HepG2 (cell line): Measurements from ENCODE around the gene DNAH9. TPM values are rescaled to one million over a fixed set of nuclear protein-coding genes. Genes with fewer than 3 reads are reported as not detected.

Experiments used
- AHR ChIP-seq: IDR thresholded peaks from 2 replicates; pipeline ENCODE4 v1.6.1; 2018; ENCODE audit warnings: missing genetic modification reagents, missing compliant biosample characterization
- ARID2 ChIP-seq: sonication (generic); formaldehyde crosslinking; IDR thresholded peaks from 2 replicates; pipeline ENCODE4 v1.8.1; 2022; ENCODE audit warnings: mild to moderate bottlenecking, missing genetic modification reagents, borderline replicate concordance
- ATM ChIP-seq: fragments of 450-650 bp; IDR thresholded peaks from 2 replicates; pipeline ENCODE4 v1.7.1; 2017; ENCODE audit warnings: mild to moderate bottlenecking, borderline replicate concordance
- HNRNPLL ChIP-seq: fragments of 200-400 bp; formaldehyde crosslinking; IDR thresholded peaks from 2 replicates; pipeline ENCODE4 v1.6.1; 2017; ENCODE audit warnings: mild to moderate bottlenecking, low read depth, low read length; ENCODE audit not compliant: poor library complexity, severe bottlenecking
- MEIS1 ChIP-seq: sonication (generic); formaldehyde crosslinking; IDR thresholded peaks from 2 replicates; pipeline ENCODE4 v1.9.0; 2021; ENCODE audit warnings: mild to moderate bottlenecking, missing genetic modification reagents, moderate library complexity, borderline replicate concordance
- SIX4 ChIP-seq: sonication (generic); formaldehyde crosslinking; IDR thresholded peaks from 2 replicates; pipeline ENCODE4 v1.4.0; 2020; ENCODE audit warnings: missing genetic modification reagents
- UBTF ChIP-seq: sonication (generic); formaldehyde crosslinking; IDR thresholded peaks from 2 replicates; pipeline ENCODE4 v1.4.0; 2020; ENCODE audit warnings: mild to moderate bottlenecking, missing genetic modification reagents
- ZBTB42 ChIP-seq: sonication (generic); formaldehyde crosslinking; IDR thresholded peaks from 2 replicates; pipeline ENCODE4 v1.5.0; 2020; ENCODE audit warnings: mild to moderate bottlenecking, missing genetic modification reagents
- ZFY ChIP-seq: sonication (generic); formaldehyde crosslinking; IDR thresholded peaks from 2 replicates; pipeline ENCODE4 v1.4.0; 2020; ENCODE audit warnings: missing genetic modification reagents
- ZNF281 ChIP-seq: sonication (generic); formaldehyde crosslinking; IDR thresholded peaks from 2 replicates; pipeline ENCODE4 v1.4.0; 2020; ENCODE audit warnings: missing genetic modification reagents, borderline replicate concordance
- ZNF333 ChIP-seq: sonication (generic); formaldehyde crosslinking; IDR thresholded peaks from 2 replicates; pipeline ENCODE4 v1.4.0; 2020; ENCODE audit warnings: mild to moderate bottlenecking, missing genetic modification reagents, borderline replicate concordance
- ZNF512 ChIP-seq: sonication (generic); formaldehyde crosslinking; IDR thresholded peaks from 2 replicates; pipeline ENCODE4 v1.4.0; 2020; ENCODE audit warnings: mild to moderate bottlenecking, missing genetic modification reagents
- ZNF678 ChIP-seq: sonication (generic); formaldehyde crosslinking; IDR thresholded peaks from 2 replicates; pipeline ENCODE4 v1.4.0; 2020; ENCODE audit warnings: mild to moderate bottlenecking, missing genetic modification reagents
- polyA plus RNA-seq, 8 experiments: library from polyadenylated mRNA; depleted of rRNA in 3 of 8; stranded (reverse) in 7 of 8; unstranded in 1 of 8; fragments of >200 nt; fragmentation: Illumina TruSeq in 4 of 8; extraction: Trizol in 4 of 8; gene quantifications; 2 replicates each; pipeline versions ENCODE4 v1.2.1 to v1.2.3, GENCODE V29; 2011 to 2016; ENCODE audit warnings: low read depth in 4 of 8, missing spikeins in 1 of 8, mixed read lengths in 1 of 8; ENCODE audit not compliant: insufficient read depth in 1 of 8
- total RNA-seq, 5 experiments: library from RNA; depleted of rRNA; stranded (reverse); fragments of >200 nt; fragmentation: Illumina TruSeq; extraction: Trizol; gene quantifications; 2 replicates each; pipeline ENCODE4 v1.2.3, GENCODE V29; 2016; ENCODE audit warnings: low read depth in 1 of 5
- TF ChIP-seq, protein P1 (sequence below): sonication (generic); formaldehyde crosslinking; IDR thresholded peaks from 2 replicates; pipeline ENCODE4 v1.5.0; 2020; ENCODE audit warnings: missing genetic modification reagents, mild to moderate bottlenecking, borderline replicate concordance
- TF ChIP-seq, protein P2 (sequence below): sonication (generic); formaldehyde crosslinking; IDR thresholded peaks from 2 replicates; pipeline ENCODE4 v1.4.0; 2020; ENCODE audit warnings: missing genetic modification reagents, borderline replicate concordance

The DNAH9 gene
- total and polyA plus RNA-seq, 2 of the 13 experiments (the other 11 are each of a cell fraction or from before 2014, with no cell fraction given) = not detected

DNA sequence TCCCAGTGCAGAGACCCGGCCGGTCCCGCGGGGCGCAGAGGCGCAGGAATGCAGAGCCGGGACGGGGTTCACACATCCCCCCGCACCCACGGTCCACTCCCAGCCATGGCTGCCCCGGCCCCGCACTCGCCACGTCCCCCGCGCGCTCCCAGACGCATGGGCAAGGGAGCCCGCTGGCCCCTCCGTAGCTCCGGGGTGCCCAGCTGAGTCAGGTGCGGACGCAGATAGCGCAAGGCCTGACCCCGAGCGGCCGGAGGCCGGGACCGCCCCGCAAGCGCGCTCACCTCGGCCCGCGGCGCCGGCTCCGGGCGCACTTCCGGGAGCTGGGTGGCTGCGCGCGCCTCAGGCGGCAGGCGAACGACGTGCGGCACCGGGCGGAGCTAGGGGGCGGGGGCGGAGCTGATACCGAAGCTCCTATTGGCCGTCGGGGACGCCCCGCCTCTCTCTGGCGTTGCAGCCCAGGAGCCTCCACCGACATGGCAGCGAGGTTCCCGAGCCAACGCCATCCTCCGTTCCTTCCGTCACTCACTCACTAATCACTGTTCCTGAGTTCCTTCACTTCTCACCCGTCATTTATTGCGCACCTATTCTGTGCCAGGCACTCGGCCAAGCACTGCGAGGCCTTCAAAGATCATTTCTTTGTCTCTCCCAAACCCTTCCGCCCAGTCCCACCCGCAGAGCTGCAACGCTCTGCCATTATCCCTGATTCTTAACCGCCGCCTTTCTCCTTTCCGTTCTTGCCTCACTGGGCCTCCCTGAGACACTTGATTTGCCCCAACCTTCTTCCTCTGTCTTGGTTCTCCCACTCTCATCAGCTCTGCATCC is 399.1 kb downstream of the DNAH9 start, which contains the start of gene ZNF18 (continued):
- TF ChIP-seq ZFY = peak; percentile 96
- TF ChIP-seq ARID2 (CRISPR knock-in tag) = peak; percentile 91; the same call in 1 of the 2 replicates
- peak; percentile 97 for TF ChIP-seq UBTF
- TF ChIP-seq AHR (CRISPR knock-in tag) = no peak
- no peak for TF ChIP-seq ATM
- TF ChIP-seq HNRNPLL = peak; percentile 100
- TF ChIP-seq, protein P1, sequence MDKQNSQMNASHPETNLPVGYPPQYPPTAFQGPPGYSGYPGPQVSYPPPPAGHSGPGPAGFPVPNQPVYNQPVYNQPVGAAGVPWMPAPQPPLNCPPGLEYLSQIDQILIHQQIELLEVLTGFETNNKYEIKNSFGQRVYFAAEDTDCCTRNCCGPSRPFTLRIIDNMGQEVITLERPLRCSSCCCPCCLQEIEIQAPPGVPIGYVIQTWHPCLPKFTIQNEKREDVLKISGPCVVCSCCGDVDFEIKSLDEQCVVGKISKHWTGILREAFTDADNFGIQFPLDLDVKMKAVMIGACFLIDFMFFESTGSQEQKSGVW (CRISPR knock-in tag) = no peak
- TF ChIP-seq ZNF512 (CRISPR knock-in tag) = peak; percentile 76; the same call in 1 of the 2 replicates
- no peak for TF ChIP-seq ZNF333 (CRISPR knock-in tag)
- no peak for TF ChIP-seq ZNF678
- no peak for TF ChIP-seq MEIS1
- no peak for TF ChIP-seq SIX4 (CRISPR knock-in tag)
- TF ChIP-seq ZBTB42 (CRISPR knock-in tag) = no peak
- TF ChIP-seq, protein P2, sequence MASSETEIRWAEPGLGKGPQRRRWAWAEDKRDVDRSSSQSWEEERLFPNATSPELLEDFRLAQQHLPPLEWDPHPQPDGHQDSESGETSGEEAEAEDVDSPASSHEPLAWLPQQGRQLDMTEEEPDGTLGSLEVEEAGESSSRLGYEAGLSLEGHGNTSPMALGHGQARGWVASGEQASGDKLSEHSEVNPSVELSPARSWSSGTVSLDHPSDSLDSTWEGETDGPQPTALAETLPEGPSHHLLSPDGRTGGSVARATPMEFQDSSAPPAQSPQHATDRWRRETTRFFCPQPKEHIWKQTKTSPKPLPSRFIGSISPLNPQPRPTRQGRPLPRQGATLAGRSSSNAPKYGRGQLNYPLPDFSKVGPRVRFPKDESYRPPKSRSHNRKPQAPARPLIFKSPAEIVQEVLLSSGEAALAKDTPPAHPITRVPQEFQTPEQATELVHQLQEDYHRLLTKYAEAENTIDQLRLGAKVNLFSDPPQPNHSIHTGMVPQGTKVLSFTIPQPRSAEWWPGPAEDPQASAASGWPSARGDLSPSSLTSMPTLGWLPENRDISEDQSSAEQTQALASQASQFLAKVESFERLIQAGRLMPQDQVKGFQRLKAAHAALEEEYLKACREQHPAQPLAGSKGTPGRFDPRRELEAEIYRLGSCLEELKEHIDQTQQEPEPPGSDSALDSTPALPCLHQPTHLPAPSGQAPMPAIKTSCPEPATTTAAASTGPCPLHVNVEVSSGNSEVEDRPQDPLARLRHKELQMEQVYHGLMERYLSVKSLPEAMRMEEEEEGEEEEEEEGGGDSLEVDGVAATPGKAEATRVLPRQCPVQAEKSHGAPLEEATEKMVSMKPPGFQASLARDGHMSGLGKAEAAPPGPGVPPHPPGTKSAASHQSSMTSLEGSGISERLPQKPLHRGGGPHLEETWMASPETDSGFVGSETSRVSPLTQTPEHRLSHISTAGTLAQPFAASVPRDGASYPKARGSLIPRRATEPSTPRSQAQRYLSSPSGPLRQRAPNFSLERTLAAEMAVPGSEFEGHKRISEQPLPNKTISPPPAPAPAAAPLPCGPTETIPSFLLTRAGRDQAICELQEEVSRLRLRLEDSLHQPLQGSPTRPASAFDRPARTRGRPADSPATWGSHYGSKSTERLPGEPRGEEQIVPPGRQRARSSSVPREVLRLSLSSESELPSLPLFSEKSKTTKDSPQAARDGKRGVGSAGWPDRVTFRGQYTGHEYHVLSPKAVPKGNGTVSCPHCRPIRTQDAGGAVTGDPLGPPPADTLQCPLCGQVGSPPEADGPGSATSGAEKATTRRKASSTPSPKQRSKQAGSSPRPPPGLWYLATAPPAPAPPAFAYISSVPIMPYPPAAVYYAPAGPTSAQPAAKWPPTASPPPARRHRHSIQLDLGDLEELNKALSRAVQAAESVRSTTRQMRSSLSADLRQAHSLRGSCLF (CRISPR knock-in tag) = 0 out of 2 replicates have a peak, but pooled peaks have one; percentile 40
- TF ChIP-seq ZNF281 (CRISPR knock-in tag) = no peak
